GM19397 (cell line): ENCODE data around the gene EFHD1.
"Not testable (repeated sequence)": the region's sequence is repeated elsewhere in the genome, so short reads cannot be mapped to it uniquely, and the experiment has no call there.

Experiments
- ATAC-seq: cut with Tn5 transposase; IDR thresholded peaks from one replicate; pipeline ENCODE4 v1.9.1; 2021; ENCODE audit warnings: mild to moderate bottlenecking, moderate library complexity; ENCODE audit not compliant: unreplicated experiment

Gene EFHD1

DNA sequence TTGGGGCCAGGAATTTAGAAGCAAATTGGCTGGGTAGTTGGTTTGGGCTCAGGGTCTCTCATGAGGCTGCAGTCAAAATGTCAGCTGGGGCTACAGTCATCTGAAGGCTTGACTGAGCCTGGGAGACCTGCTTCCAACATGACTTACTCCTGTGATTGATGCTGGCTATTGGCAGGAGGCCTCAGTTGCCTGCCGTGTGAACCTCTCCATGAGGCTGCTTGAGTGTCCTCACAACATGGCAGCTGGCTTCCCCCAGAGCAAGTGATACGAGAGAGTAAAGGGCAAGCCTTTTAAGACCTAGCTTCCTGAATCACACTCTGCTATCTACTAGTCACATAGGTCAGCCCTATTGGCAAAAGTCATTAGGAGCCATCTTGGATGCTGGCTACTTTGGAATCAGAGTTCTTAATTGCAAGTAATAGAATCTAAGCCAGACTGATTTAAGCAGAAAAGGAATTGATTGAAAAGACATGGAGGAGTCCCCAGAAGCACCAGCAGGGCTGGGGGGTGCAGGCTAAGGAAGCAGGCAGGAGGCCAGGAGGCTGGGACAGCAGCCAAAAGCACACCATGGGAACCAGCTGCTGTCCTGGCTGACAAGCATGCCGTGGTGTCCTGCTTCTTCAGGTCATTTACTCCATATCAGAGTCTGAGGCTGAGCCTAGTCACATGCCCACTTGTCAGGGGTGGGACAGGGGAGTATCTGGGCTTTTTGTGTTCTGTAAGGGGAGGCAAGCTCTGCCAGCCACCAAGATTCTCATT, 55.9 kb downstream of the EFHD1 start:
- ATAC-seq = no peak

DNA sequence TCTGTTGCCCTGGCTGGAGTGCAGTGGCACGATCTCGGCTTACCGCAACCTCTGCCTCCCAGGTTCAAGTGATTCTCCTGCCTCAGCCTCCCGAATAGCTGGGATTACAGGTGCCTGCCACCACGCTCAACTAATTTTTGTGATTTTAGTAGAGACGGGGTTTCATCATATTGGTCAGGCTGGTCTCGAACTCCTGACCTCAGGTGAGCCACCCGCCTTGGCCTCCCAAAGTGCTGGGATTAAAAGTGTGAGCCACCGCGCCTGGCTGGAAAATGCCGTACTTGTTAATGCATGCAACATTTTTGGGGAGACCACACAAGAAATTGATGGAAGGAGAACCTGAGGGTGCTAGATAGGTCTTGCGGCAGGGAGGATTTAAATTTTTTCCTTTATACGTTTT, 57.7 kb downstream of the EFHD1 start:
- ATAC-seq = not testable (repeated sequence)

DNA sequence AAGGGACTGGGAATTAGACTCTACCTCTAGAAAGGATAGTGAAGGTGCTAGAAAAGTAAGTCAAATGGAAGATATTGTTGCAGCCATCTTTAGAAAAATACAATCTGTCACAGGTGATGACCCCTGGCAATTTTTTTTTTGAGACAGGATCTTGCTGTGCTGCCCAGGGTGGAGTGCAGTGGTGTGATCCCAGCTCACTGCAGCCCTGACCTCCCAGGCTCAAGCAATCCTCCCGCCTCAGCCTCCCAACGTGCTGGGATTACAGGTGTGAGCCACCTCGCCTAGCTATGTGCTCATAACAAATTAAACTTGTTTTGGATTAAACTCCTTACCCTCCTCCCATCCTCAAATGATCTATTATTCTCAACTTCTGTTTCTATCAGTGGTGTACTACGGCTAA, 59.9 kb downstream of the EFHD1 start:
- ATAC-seq = no peak

DNA sequence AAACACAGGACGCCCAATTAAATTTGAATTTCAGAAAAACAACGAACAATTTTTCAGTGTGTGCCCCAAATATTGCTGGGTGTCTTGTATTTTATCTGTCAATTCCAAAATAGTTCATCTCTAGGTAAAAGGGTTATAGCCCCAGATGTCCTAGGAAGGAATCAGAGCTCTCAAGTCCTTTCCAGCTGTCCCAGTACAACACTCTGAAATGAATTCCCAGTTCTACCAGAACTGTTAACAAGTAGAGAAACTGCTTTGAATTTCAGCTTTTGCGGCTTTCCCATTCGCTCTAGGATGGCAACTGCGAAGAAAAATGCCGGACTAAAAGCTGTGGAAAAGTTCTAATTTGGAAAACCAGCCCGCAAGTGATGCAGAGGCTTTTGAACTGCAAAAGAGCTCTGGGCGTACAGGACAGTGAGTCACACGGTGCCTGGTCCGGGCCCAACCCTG, 63.2 kb downstream of the EFHD1 start:
- no peak for ATAC-seq

DNA sequence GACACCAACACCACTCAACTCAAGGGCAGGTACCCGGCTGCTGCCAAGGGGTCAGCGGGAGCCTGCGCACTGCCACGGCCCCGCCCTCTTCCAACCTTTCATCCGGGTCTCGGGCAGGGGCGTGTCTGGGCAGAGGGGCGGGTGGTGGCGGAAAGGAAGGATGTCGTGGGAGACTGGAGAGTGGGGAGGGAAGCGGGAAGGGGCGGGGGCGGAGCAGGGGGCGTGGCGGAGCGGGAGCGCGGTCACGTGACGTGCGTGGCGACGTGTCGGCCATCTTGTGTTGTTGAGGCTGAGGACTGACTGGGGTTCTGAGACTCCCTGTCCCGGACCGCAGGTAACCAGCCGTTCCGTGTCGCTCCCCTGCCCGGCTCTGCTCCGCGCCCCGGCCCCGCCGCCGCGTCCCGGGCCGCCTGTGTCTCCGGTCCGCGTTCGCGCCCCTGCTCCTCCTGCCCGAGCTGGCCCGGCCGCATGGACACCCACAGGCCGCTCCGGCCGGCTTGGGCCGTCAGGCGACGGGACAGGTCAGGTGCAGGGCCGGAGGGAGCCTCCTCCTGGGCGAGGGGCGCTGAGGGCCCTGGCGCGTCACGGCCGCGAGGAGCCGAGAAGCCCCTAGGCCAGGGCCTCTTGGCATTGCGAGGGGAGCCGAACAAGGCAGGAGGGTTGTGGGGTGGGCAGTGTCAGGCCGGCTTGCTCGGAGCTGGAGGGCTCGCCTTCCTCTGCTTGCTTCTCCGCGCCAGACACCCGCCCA, 63.8 kb downstream of the EFHD1 start, which contains the start of gene GIGYF2:
Gene GIGYF2, plus strand, starts transcription at position 273 of the 748 bp plus-strand sequence. CDS start 37,867 bp downstream, outside the sequence.
- ATAC-seq = peak; percentile 83

GRCh38 chr2:232697807-232698110, 64.4 kb downstream of the EFHD1 start:
- ATAC-seq = no peak

- ATAC-seq = no peak
Observed at GRCh38 chr2:232698556-232699091, 65.2 kb downstream of the EFHD1 start.

- no peak for ATAC-seq
Observed at GRCh38 chr2:232699110-232699509, 65.7 kb downstream of the EFHD1 start.

- ATAC-seq = no peak
Observed at GRCh38 chr2:232700154-232700553, 66.8 kb downstream of the EFHD1 start.

DNA sequence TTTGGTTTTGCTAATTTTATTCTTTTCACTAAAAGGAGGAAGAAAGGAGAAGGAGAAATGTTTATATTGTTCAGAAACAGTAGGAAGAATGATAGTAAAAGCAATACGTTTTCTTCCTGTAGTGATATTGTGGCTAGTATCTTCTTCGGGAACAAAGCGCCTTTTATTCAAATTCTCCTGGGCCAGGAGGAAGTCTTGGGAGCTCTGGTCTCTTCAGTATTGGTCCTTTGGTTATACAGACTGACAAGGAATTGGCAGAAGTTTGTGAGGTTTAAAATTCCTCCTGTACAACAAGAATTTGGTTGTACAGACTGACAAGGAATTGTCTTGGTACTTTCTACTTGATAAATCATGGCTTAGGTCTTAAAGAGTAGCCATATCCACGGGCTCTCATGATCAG, 73.7 kb downstream of the EFHD1 start:
- no peak for ATAC-seq

- no peak for ATAC-seq
Observed at GRCh38 chr2:232713505-232713904, 80.1 kb downstream of the EFHD1 start.

- ATAC-seq = no peak
Observed at GRCh38 chr2:232714969-232715368, 81.6 kb downstream of the EFHD1 start.

DNA sequence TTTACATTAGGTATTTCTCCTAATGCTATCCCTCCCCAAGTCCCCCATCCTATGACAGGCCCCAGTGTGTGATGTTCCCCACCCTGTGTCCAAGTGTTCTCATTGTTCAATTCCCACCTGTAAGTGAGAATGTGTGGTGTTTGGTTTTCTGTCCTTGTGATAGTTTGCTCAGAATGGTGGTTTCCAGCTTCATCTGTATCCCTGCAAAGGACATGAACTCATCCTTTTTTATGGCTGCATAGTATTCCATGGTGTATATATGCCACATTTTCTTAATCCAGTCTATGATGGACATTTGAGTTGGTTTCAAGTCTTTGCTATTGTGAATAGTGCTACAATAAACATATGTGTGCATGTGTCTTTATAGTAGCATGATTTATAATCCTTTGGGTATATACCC, 86.7 kb downstream of the EFHD1 start:
- not testable (repeated sequence) for ATAC-seq

DNA sequence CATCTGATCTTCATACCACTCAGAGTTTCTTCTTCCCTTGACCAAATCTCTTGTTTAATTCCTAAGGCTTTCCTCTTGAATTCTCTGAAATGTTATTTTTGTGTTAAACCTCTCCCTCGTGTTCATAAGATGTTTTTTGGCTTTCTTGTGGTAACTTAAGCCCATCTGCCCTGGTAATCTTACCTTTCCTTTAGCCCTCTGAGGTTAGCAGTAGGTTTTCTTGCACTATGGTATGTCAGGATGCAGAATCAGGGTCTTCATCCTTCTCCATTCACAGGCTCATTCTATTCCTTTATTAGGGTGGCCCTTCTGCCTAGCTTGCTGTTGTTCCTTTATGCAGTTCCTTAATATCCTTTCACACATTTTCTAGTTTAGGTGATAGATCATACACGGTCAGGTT, 87.9 kb downstream of the EFHD1 start:
- ATAC-seq = no peak

GRCh38 chr2:232721882-232722281, 88.5 kb downstream of the EFHD1 start:
- ATAC-seq = no peak

DNA sequence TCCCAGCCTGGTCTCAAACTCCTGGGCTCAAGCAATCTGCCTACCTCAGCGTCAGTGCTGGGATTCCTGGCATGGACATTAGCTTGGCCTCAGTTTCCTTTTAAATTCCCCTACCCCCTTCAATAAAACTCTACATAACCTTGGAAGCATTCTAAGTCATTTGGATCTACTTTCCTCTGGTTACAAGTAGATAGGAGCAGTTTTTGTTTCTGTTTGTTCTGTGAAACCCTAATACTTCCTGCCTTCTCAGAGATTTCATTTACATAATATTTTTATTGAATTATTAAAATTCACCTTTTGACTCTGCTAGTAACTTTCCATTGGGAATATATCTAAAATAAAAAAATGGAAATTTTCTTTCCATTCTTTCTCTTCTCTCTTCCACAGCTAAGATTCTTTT, 89.6 kb downstream of the EFHD1 start:
- ATAC-seq = no peak

GRCh38 chr2:232728785-232729184, 95.4 kb downstream of the EFHD1 start:
- ATAC-seq = no peak

- ATAC-seq = no peak
Observed at GRCh38 chr2:232731470-232731869, 98.1 kb downstream of the EFHD1 start.
